Left renal cortex interstitium (tissue), 4 donors: ENCODE results near the gene KIF25. TPM values are rescaled to one million over a fixed set of nuclear protein-coding genes. Genes with fewer than 3 reads are reported as not detected.
"Not testable (repeated sequence)": the region's sequence is repeated elsewhere in the genome, so short reads cannot be mapped to it uniquely, and the experiment has no call there.

ENCODE experiments used
- DNase-seq, 4 donors: peaks; one replicate each; pipeline ENCODE4 v3.0.0-alpha.2; 2013; ENCODE audit warnings: low read depth in 4 of 4, low spot score in 2 of 4, missing footprints in 1 of 4
- polyA plus RNA-seq, 4 donors: library from polyadenylated mRNA; unstranded; fragments of 120-200 nt; gene quantifications; one replicate each; pipeline ENCODE4 v1.2.1, GENCODE V29; 2013; ENCODE audit not compliant: insufficient read length in 4 of 4

KIF25 gene
- polyA plus RNA-seq, 4 donors: 0.34 to 0.96 (median 0.57) TPM

DNA sequence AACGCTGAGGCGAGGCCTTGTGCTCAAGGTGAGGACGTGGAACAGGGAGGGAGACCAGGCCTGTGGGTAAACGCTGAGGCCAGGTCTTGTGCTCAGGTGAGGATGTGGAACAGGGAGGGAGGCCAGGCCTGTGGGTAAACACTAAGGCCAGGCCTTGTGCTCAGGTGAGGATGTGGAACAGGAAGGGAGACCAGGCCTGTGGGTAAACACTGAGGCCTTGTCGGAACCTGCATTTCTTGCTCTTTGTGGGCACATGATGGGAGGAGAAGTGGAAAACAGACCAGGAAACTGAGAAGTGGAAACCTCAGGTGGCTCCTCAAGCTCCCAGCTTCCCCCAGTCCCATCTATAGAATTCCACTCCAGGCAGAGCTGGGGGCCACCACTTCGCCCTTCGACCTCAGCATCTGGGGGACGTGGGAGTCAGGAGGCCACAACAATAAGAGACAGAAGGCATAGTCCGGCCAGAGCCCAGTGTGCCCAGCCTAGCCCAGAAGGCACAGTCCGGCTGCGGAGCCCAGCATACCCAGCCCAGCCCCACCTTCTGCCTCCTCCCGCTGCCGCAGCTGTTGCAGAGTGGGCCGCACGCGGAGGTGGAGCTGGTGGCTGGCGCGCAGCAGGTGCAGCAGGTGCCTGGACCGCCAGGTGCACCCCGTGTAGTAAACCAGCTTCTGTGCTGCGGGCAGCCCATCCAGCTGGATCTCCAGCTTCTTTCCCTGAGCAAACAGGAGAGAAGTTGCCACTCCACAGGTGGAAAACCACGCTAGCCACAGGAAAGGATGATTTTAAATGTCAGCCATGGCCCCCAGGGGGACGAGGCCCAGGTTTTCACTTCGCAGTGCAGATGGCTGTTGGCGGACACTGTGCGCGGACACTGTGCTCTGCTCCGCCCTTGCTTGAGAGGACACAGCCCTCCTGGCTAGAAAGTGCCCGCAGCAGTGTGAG lies 64.1 kb downstream of the KIF25 start:
- no peak for DNase-seq

DNA sequence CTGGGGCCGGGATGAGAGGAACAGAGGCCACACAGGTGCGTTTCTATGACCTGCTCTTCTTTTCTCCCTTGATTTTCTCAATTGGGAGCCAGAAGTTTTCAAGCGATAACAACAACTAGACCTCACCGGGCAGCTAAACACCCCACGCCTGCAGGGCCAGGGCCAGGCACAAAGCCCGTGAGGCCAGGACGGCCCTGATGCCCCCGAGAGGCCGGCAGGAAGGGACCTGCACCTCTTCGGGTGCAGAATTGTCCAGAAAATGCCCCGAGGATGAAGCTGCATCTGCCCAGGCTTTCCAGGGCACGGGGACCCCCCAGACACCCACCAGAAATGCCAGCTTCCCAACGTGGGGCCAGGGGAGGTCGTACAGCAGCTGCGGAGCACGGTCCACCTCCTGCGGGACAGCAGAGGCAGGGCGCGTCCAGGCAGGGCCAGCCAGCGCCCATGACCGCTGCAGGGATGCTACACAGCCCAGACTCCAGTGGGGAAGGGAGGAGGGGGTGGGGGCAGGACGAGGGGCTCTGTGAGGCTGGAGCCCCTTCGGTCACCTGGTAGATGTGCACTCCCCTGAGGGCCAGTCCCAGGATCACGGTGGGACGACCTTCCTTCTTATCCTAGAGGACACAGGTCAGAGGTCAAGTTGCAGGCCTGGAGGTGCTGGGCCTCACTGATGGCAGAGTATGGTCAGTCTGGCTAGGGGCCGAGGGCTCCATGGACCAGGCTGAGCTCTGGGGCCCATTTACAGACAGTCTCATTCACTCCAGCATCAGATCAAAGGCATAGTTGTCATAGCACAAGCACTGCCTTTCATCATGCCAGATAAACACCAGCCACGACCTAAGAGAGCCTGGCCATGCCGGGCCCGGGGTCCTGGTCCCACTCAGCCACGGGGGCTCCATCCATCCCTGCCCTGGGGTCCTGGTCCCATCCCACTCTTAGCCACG lies 65.1 kb downstream of the KIF25 start:
- no peak for DNase-seq

- DNase-seq: no peak
These were observed 66.0 kb downstream of the KIF25 start for GRCh38 chr6:168063431-168063830.

DNA sequence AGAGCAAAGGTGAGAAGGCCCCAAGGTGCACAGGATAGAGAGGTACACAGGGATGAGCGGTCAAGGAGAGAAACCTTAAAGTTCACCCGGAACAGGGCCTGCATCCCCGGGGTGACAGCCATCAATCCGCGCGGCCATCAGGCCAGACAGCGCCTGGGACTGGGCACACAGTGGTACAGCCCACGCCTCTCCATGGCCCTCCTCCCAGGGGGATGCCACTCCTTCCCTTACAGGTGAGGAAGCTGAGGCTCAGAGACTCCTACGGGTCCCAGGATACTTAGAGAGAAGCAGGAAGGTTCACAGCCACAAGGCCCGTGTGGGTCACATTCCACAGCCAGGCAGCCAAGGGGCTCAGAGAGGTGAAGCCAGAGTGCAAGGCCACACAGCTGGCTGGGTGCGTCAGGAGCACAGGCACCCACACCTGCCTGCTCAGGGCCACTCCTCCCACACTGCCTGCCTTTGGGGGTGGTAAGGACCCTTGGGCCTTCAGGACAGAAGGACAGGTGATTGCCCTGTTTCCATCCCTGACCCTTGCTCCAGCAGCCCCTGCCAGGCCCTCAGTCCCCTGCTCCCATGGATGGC lies 66.8 kb downstream of the KIF25 start:
- no peak for DNase-seq

- no peak for DNase-seq
These were observed 69.7 kb downstream of the KIF25 start for GRCh38 chr6:168067081-168067759.

GRCh38 chr6:168070804-168071203 lies 73.3 kb downstream of the KIF25 start:
- DNase-seq: no peak

GRCh38 chr6:168071620-168072019 lies 74.1 kb downstream of the KIF25 start:
- DNase-seq: no peak

DNA sequence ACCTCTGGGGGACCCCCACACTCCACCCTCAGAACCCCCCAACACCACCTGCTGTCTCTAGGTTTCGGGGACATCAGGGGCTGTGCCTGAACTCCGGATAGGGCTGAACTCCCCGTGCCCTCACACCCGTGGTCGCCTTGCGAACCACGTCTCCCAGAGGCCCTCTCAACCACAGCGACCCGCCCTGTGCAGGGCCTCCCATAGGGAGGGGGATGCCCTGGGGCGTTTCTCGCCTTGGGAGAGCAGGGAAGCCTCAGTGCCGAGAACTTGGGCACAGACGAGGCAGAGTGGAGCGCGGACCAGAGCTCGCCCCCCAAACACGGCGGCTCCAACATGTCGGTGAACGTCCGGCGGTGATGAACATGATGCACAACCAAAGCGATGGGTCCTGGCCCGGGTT lies 74.8 kb downstream of the KIF25 start:
- DNase-seq: no peak

DNA sequence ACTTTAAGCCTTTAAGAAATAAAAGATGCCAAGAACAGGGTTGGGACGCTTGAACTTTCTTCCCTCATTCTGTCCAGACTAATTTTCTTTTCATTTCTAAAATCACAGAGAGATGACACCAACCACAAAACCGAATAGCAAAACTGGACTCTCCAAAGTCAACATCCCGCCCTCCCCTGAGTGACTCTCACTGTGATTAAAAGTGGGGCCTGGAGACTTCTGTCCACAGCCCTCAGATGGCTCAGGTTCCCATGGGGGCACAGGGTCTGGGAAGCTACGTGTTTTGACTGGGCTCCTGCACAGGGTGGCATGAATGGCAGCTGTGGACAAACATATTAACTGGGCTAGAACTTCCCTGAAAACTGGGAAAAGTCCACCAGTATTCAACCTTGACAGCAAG lies 75.3 kb downstream of the KIF25 start:
- DNase-seq: no peak

GRCh38 chr6:168073937-168074730 lies 76.7 kb downstream of the KIF25 start:
- no peak for DNase-seq

- no peak for DNase-seq
These were observed 77.7 kb downstream of the KIF25 start for GRCh38 chr6:168075216-168075615.

DNA sequence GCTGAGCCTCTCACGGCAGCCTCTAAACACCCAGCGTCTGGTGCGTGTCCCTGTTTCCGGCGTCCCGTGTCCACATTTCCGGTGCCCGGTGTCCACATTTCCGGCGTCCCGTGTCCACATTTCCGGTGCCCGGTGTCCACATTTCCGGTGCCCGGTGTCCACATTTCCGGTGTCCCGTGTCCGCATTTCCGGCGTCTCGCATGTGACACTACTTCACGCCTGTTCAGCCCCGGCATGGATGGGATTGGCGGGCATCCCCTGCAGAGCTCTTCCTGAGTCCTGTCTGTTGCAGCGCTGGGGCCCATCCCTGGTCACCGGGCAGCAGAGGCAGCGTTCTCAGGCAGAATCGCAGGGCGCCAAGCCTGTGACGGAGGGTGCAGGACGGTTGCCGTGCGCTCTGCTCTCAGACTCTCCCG lies 78.3 kb downstream of the KIF25 start:
- DNase-seq: no peak

- DNase-seq: not testable (repeated sequence)
These were observed 79.9 kb downstream of the KIF25 start for GRCh38 chr6:168077401-168077800.

GRCh38 chr6:168078175-168078942 lies 80.9 kb downstream of the KIF25 start:
- no peak for DNase-seq

DNA sequence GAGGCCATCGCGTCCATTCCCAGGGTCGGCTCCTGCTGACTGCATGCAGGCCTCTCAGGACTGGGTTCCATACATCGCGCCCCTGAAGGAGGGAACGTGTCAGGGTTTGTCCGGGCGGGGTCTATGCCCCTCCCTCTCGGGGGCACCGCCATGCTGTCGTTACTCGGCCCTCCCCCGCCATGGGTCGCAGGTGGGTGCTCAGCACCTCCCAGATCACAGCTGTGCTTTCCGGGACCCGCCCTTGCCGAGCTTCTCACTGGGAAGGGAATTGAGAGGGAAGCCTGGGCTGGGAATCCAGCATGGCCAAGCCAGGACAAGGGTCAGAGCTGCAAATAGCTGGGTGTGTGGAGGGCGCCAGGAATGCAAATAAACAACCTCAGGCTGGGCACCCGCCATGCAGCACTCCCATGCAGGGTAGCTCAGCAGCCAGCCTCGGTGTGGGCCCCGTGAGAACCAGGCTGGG lies 81.5 kb downstream of the KIF25 start, which contains the start of gene FRMD1:
TSS of gene FRMD1 (minus strand) at position 270 of the 463 bp plus-strand sequence. CDS start at position 152, 118 bp downstream.
- DNase-seq: no peak

DNA sequence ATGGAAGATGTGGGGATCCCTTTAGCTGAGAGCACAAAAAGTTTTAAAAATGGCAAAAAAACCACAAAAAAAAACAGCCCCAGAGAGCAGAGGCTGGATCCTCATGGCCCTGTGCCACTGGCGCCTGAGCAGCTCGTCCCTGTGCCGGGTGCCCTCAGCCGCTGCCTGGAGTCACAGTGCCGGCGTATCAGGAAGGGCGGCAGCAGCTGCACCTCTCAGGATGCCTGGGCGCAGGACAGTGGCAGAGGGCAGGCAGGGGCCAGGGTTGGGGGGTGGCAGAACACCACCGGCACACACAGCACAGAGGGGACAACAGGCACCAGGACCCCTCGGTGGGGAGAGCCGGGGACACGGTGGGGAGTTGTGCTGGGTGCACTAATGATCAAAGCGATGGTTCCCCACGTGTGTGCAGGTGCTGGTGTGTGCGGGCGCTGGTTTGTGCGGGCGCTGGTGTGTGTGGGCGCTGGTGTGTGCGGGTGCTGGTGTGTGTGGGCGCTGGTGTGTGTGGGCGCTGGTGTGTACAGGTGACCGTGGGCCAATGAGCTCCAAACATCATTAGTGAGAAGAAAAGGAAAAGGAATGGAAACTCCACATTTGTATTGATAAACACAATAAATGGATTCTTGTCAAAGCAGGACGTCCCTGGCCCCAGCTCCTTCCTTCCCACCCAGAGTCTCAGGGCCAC lies 83.1 kb downstream of the KIF25 start:
- DNase-seq: no peak

GRCh38 chr6:168081858-168082546 lies 84.5 kb downstream of the KIF25 start:
- no peak for DNase-seq
